OCI-M2 (cell line): ENCODE measurements around the gene FOXO3B.
A peak's percentile ranks its signal among the peaks of the same experiment; 100 is the strongest.
"Not testable (repeated sequence)": the region's sequence is repeated elsewhere in the genome, so short reads cannot be mapped to it uniquely, and the experiment has no call there.

Experiments used
- DNase-seq: peaks from one replicate; lab custom pipeline; 2025; ENCODE audit not compliant: unreplicated experiment; lab: John Stamatoyannopoulos, UW

The FOXO3B gene

GRCh38 chr17:18681767-18682571 is at the start of gene FOXO3B:
Gene FOXO3B (minus strand): TSS chr17:18682314. CDS start chr17:18681651, 663 bp downstream.
- DNase-seq = not testable (repeated sequence)

- not testable (repeated sequence) for DNase-seq
Measured at GRCh38 chr17:18723509-18723908, 41.4 kb upstream of the FOXO3B start.

- not testable (repeated sequence) for DNase-seq
Measured at GRCh38 chr17:18722612-18723011, 40.5 kb upstream of the FOXO3B start.

GRCh38 chr17:18721775-18722547 is 39.8 kb upstream of the FOXO3B start:
- not testable (repeated sequence) for DNase-seq

GRCh38 chr17:18719428-18720110 is 37.5 kb upstream of the FOXO3B start:
- DNase-seq = not testable (repeated sequence)

GRCh38 chr17:18718643-18719427 is 36.7 kb upstream of the FOXO3B start:
- not testable (repeated sequence) for DNase-seq

- DNase-seq = peak; percentile 10
Measured at GRCh38 chr17:18712354-18712999, 30.4 kb upstream of the FOXO3B start.

GRCh38 chr17:18708215-18708614 is 26.1 kb upstream of the FOXO3B start:
- DNase-seq = not testable (repeated sequence)

- not testable (repeated sequence) for DNase-seq
Measured at GRCh38 chr17:18705955-18706354, 23.8 kb upstream of the FOXO3B start.

- DNase-seq = not testable (repeated sequence)
Measured at GRCh38 chr17:18698473-18699103, 16.5 kb upstream of the FOXO3B start.

GRCh38 chr17:18695143-18695542 is 13.0 kb upstream of the FOXO3B start:
- not testable (repeated sequence) for DNase-seq

GRCh38 chr17:18682668-18683067 is 554 bp upstream of the FOXO3B start:
- not testable (repeated sequence) for DNase-seq

- not testable (repeated sequence) for DNase-seq
Measured at GRCh38 chr17:18677381-18677780, 4.7 kb downstream of the FOXO3B start.

GRCh38 chr17:18676928-18677327 is 5.2 kb downstream of the FOXO3B start:
- DNase-seq = not testable (repeated sequence)

- DNase-seq = not testable (repeated sequence)
Measured at GRCh38 chr17:18672395-18673227, 9.5 kb downstream of the FOXO3B start.

GRCh38 chr17:18668625-18669024 is 13.5 kb downstream of the FOXO3B start:
- not testable (repeated sequence) for DNase-seq

- DNase-seq = not testable (repeated sequence)
Measured at GRCh38 chr17:18667535-18667934, 14.6 kb downstream of the FOXO3B start.

GRCh38 chr17:18666326-18666725 is 15.8 kb downstream of the FOXO3B start:
- not testable (repeated sequence) for DNase-seq
